Measurements from ENCODE around the gene TICAM2. TPM values are rescaled to one million over a fixed set of nuclear protein-coding genes. Genes with fewer than 3 reads are reported as not detected.

TICAM2 gene
- total and polyA plus RNA-seq, 2 of the 8 experiments (the other 6 are each of a cell fraction or from before 2014, with no cell fraction given) = 0.02 TPM; not detected in 1

GRCh38 chr5:115558388-115558956 is 43.8 kb downstream of the TICAM2 start:
- H3K27me3 ChIP-seq (replicated peaks in 1 of 4; ENCODE audit: control insufficient read depth in 3 of 4, extremely low read depth in 1 of 4, insufficient read depth in 3 of 4, low read length in 3 of 4) = no peaks in the 10 kb centered on the region
- H3K79me1 ChIP-seq (ENCODE audit: low read depth, low read length) = no peaks in the 10 kb centered on the region
- ChIA-PET POLR2A (ENCODE audit: partially characterized antibody) (interaction anchor here (1.5 kb wide), 1 partner anchor 14 kb away, joined by 3 read pairs; the partner anchor contains the start of gene FEM1C), CTCF (ENCODE audit: partially characterized antibody) (interaction anchor here (1.4 kb wide), 1 partner anchor 17 kb away, joined by 13 read pairs; no protein-coding TSS in a partner anchor)
- no peak overlapping the region for H2BK120ac ChIP-seq (replicated peaks; ENCODE audit: low read depth, low read length)
- no peak for TF ChIP-seq TAF1 (IDR thresholded peaks at IDR 0.05; ENCODE audit: low read depth, low read length)
- no peak for TF ChIP-seq CTCF (IDR thresholded peaks at IDR 0.05; ENCODE audit: control extremely low read depth in 1 of 3, insufficient read depth in 1 of 3, low read depth in 1 of 3, low read length in 3 of 3)
- TF ChIP-seq TEAD4 (IDR thresholded peaks at IDR 0.05; ENCODE audit: low read depth, low read length) = no peak
- FAIRE-seq (no peak), DNase-seq (ENCODE audit: low read depth in 1 of 2, low spot score in 2 of 2) (no peak)
- H4K8ac ChIP-seq (ENCODE audit: extremely low read depth, insufficient read depth, low read length) = no peak overlapping the region
- H3K36me3 ChIP-seq (ENCODE audit: control insufficient read depth in 2 of 4, insufficient read depth in 4 of 4, low read length in 3 of 4) = no peaks in the 10 kb centered on the region
- H4K5ac ChIP-seq (ENCODE audit: insufficient read length, low read depth, low read length) = no peak overlapping the region
- H3K23ac ChIP-seq (ENCODE audit: insufficient read length) = no peak overlapping the region
- no peaks in the 10 kb centered on the region for H3K79me2 ChIP-seq (ENCODE audit: control insufficient read depth in 1 of 2, insufficient read depth in 2 of 2, low read length in 2 of 2)
- no peaks in the 10 kb centered on the region for H3K9me3 ChIP-seq (ENCODE audit: insufficient read depth in 2 of 2, low read depth in 1 of 2, low read length in 1 of 2)
- H3K9ac ChIP-seq (replicated peaks in 1 of 4; ENCODE audit: extremely low read depth in 1 of 4, low read depth in 3 of 4, low read length in 3 of 4) = no peak overlapping the region
- H3K14ac ChIP-seq (ENCODE audit: insufficient read length) = no peak overlapping the region
- H3K4me1 ChIP-seq (replicated peaks in 1 of 4; ENCODE audit: control insufficient read depth in 3 of 4, insufficient read depth in 4 of 4, low read length in 3 of 4) = peaks cover 3 to 6% (median 3%) of the 10 kb centered on the region in 4 experiments; a peak in 6 of 7 replicates
- H3K27ac ChIP-seq (ENCODE audit: low read depth, low read length) = no peak overlapping the region
- no peak overlapping the region for H2BK12ac ChIP-seq (ENCODE audit: low read depth, low read length)
- no peak overlapping the region for H3K4ac ChIP-seq (replicated peaks; ENCODE audit: insufficient read length, low read depth, low read length)
- H3K18ac ChIP-seq (ENCODE audit: extremely low read depth, low read length) = no peak overlapping the region
- no peak overlapping the region for H3K56ac ChIP-seq (replicated peaks; ENCODE audit: insufficient read length, low read depth, low read length)
- no peak overlapping the region for H2BK5ac ChIP-seq (ENCODE audit: low read depth, low read length)
- H2AFZ ChIP-seq (ENCODE audit: low read length) = no peak overlapping the region
- no peaks in the 10 kb centered on the region for H3K23me2 ChIP-seq (ENCODE audit: low read depth, low read length)
- no peaks in the 10 kb centered on the region for H4K20me1 ChIP-seq (replicated peaks in 1 of 2; ENCODE audit: control insufficient read depth in 1 of 2, insufficient read depth in 2 of 2, low read length in 2 of 2)
- H3K4me2 ChIP-seq (ENCODE audit: insufficient read depth in 1 of 2, low read depth in 2 of 2, low read length in 2 of 2) = no peak overlapping the region
- no peak overlapping the region for H3K4me3 ChIP-seq (ENCODE audit: extremely low read depth in 1 of 4, insufficient read depth in 2 of 4, low read depth in 3 of 4, low read length in 4 of 4)
- no peak overlapping the region for H4K91ac ChIP-seq (replicated peaks; ENCODE audit: insufficient read length, low read length)
- WGBS, 2 experiments (ENCODE audit: extremely low coverage in 1 of 2, insufficient coverage in 1 of 2, insufficient read length in 1 of 2, insufficient replicate concordance in 2 of 2, low coverage in 1 of 2, low lambda C conversion rate in 2 of 2, missing lambda C conversion rate in 1 of 2) = 91% methylated on average over 4 of the region's 4 CpGs; no CpG with 5 or more reads in 1 of the 2 experiments
- H2BK20ac ChIP-seq (ENCODE audit: low read length) = no peak overlapping the region
- no peak overlapping the region for H2BK15ac ChIP-seq (ENCODE audit: low read length)
- no peak overlapping the region for H2AK5ac ChIP-seq (ENCODE audit: low read depth, low read length)

All from H1 (cell line).